UCSD-AML1 (cell line): ENCODE results near the gene IL6ST.
A peak's percentile ranks its signal among the peaks of the same experiment; 100 is the strongest.
"Not testable (repeated sequence)": the region's sequence is repeated elsewhere in the genome, so short reads cannot be mapped to it uniquely, and the experiment has no call there.

Experiments
- DNase-seq: peaks from one replicate; lab custom pipeline; 2025; ENCODE audit not compliant: unreplicated experiment; lab: John Stamatoyannopoulos, UW

Gene IL6ST

DNA sequence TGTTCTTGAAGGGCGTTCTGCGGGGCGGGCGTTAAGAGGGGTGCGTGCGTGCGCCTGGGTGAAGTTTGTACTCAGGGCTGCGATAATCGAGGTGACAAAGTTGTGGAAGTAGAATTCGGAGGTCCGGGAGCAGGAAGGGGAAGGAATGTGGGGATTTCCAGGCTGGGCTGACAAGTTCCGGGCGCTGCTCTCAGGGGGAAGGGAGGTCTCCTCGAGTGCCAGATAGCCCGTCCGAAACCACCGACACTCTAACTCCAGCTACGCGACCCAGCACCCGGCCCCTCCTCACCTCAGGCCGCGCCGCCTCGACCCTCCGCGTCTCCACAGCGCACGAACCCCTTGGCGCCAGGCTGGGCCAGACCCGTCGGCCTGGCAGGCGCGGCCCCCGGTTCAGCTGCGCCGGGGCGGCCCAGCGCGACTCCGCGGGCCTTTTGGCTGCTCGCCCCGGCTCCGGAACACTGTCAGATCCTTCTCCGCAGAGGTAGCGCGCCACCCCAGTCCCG, at the start of gene IL6ST:
IL6ST (minus strand) TSS at position 469 of the 503 bp plus-strand sequence. CDS start 18,685 bp downstream, outside the sequence.
- no peak for DNase-seq

DNA sequence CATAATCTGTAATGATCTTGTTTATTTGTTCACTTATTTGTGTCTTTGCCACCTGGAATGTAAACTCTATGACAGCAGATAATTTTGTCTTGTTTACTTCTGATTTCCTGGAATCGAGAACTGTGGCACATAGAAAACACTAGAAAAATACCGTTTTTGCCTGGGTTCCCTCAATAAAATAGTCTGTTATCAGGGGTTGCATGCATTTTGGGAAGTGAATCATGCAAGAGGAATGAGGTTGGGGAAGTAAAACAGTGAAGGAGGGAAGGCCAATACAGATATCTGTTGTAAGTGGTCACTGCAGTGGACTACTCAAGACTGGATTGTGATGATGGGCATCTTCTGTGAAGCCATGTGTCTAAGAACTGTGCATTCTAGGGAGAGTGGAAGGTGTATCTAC, 45.2 kb upstream of the IL6ST start:
- no peak for DNase-seq

DNA sequence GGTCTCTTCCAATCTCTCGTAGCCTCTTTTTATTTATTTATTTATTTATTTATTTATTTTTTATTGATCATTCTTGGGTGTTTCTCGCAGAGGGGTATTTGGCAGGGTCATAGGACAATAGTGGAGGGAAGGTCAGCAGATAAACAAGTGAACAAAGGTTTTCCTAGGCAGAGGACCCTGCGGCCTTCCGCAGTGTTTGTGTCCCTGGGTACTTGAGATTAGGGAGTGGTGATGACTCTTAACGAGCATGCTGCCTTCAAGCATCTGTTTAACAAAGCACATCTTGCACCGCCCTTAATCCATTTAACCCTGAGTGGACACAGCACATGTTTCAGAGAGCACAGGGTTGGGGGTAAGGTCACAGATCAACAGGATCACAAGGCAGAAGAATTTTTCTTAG, 43.4 kb upstream of the IL6ST start:
- not testable (repeated sequence) for DNase-seq

DNA sequence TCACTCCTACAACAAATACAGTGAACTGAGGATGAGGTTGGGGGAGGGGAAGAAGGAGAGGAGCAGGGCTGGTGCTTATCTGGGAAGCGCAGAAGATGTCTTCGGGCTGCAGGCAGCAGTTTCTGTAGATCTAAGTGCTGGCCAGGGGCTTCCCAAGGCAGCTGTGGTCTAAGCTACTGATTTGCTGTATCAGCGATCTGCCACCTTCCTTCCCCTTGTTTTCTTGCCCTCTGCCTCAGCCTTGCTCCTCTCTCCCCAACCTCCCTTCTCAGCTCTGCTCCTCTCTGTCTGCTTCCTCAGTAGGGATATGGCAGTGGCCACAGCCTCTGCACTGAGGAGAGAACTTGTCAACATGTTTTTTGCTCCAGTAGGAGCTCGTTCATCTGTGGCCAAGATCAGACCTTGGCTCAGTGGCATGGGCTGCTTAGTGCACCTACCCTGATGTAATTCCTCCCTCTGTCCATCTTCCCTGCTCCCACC, 42.8 kb upstream of the IL6ST start:
- DNase-seq, result peak; percentile 54

DNA sequence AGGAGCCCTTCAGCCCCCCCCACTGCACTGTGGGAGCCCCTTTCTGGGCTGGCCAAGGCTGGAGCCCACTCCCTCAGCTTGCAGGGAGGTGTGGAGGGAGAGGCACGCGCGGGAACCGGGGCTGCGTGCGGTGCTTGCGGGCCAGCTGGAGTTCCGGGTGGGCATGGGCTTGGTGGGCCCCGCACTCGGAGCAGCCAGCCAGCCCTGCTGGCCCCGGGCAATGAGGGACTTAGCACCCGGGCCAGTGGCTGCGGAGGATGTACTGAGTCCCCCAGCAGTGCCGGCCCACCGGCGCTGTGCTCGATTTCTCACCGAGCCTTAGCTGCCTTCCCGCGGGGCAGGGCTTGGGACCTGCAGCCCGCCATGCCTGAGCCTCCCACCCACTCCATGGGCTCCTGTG, 40.6 kb upstream of the IL6ST start:
- not testable (repeated sequence) for DNase-seq

DNA sequence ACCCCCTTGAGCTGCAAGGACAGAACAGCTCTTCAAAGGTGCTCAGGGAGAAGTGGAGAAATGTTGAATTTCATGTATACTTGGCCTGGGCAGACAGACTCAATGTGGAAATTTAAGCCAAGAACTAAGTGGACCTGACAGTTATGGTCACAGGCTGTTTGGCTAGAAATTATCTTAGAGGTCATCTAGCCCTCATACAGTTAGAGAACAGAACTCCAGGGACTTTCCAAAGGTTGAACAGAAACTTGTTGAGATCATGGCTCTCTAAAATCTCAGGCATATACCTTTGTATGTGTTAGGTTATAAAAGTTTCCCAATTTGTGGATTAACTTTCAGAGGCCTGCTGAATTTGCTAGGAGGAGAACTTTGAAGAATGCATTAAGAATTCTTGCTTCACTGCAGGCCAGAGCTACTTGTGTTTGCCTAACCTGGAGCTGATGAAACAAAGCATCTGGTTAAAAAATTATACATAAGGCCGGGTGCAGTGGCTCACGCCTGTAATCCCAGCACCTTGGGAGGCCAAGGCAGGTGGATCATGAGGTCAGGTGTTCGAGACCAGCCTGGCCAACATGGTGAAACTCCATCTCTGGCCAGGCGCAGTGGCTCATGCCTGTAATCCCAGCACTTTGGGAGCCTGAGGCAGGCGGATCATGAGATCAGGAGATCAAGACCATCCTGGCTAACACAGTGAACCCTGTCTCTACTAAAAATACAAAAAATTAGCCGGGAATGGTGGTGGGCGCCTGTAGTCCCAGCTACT, 35.3 kb upstream of the IL6ST start:
- DNase-seq, result not testable (repeated sequence)

DNA sequence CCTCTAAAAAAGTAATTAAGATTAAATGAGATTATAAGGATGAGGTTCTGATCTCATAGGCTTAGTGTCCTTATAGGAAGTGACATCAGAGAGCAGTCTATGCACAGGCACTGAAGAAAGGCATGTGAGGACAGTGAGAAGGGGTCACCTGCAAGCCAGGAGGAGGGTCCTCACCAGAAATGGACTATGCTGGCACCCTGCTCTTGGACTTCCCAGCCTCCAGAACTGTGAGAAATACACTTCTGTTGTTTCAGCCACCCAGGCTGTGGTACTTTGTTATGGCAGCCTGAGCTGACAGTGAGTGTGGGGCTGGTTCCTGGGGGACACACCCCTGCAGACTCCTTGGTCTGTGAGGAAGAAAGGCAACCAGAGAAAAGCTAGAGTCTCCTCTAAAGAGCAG, 34.7 kb upstream of the IL6ST start:
- no peak for DNase-seq

DNA sequence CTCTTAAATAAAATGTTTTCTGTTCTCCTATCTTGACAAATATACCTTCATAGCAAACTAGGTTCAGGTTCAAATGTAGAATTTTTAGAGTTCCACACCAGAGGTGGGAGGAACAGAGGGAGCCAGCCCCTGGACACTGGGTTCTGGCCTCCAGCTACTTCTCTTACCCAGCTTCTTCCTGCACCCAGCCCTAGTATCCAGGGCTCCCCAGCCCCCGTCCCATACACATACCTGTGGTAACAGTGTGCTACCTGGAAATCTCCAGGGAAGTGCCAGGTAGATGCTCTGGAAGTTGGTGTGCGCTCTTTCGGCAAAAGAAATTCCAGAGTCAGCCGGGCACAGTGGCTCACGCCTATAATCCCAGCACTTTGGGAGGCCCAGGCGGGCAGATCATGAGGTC, 33.9 kb upstream of the IL6ST start:
- no peak for DNase-seq

DNA sequence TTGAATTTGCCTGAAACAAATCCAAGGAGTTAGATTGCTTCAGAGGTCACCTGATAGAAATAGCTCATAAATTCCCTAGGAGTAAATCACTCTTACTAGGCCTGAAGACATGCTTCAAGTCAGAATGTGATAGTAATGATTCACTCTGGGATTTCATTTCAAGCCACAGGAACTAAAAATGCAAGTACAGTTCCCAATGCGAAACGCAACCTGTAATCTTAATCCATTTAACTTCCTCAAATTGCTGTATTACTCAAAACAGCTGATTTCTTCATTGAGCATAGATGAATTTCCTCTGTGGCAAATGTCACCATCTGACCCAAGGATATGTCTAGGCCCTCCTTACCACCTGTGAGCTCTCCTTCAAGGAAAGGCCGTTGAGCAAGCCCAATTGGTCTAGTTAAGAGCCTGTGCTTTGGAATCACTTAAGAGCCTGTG, 32.1 kb upstream of the IL6ST start:
- DNase-seq, result peak; percentile 11

DNA sequence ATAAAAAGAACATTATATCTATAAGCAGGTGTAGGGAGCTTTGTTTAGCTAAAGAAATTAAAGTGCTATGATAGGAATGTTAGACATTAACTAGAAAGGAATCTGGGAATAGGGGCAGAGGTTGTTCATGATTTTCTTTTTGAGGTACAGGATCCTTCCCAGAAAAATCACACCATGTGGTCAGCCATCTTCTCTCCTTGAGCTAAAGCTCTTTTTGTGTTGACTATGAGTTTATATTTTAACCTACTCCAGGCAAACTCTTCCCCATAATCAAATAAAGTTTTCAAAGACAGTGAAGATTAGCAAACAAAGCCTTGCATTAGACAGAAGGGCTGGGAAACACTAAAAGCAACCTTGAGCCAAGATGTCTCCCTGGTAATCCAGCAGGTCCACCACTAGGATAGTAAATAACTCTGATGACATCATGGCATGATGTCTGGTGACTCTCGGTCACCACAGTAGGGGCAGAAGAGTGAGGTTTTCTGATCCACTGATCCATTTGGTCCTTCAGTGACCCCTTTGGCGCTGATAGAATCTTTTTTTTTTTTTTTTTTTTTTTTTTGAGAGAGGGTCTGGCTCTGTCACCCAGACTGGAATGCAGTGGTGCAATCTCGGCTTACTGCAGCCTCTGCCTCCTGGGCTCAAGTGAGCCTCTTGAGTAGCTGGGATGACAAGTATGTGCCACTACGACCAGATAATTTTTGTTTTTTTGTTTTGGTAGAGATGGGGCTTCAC, 30.6 kb upstream of the IL6ST start:
- no peak for DNase-seq

DNA sequence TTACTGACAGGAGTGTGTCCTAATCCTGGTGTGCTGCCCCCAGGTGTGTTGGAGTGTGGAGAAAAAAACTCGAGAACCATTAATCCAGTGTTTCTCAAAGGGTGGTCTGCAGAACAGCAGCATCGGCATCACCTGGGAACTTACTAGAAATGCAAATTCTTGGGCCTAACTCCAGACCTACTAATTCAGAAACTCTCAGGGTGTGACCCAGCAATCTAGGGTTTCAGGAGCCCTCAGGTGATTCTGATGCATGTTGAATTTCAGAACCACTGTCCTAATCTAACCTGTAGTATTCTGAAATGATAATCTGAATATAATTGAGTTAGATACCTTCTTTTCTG, 30.0 kb upstream of the IL6ST start:
- no peak for DNase-seq

DNA sequence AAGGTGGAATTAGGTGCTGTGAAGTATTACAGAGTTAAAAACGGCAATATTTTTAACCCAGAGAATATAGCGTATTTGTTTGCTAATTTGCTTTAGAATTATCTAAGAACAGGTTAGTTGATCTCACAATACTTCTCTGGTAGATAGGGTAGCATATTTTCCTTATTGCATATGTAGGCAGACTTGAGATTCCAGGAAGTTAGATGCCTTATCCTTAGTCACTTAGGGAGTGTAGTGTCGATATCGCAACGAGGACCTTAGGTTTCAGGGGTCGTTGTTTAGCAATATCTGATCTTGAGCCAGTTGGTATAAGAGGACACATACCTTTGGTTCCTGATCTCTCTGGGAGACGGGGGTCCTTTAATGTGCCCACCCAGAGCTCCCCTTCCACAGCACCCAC, 28.5 kb upstream of the IL6ST start:
- no peak for DNase-seq

DNA sequence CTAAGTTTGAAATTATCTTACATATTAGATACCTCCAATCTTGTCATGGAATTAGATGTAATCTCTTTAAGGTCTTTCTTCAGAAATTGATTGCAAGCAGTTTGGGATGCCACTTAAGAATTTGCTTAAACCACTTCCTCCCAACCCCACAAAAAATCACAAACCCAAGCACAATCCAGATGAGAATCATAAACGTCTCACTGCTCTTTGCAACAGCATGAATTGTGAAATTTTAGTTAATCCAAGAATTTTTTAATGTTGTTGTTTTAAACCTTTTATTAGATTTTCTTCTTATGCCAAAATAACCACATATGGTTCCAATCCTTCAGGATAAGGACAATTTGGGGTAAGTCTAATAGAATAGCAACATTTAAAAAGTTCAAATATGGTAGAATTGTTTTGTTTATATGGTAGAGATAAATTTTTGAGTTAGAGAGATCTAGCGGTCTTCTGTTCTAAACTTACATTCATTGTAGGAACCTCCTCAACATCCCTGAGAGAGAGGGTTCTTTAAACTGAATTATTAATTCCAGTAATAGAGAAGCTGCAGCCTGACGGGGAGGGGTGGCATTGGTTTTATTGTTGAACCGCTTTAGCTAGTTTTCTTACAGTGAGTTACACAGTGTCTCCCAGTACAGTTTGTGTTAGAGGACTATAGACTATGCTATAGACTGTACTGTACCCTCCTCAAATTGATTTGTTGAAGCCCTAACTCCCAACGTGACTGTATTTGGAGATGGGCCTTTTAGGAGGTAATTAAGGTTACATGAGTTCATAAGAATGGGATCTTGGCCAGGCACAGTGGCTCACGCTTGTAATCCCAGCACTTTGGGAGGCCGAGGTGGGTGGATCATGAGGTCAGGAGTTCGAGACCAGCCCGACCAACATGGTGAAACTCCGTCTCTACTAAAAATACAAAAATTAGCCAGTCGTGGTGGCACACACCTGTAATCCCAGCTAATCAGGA, 24.8 kb upstream of the IL6ST start:
- DNase-seq, result no peak

DNA sequence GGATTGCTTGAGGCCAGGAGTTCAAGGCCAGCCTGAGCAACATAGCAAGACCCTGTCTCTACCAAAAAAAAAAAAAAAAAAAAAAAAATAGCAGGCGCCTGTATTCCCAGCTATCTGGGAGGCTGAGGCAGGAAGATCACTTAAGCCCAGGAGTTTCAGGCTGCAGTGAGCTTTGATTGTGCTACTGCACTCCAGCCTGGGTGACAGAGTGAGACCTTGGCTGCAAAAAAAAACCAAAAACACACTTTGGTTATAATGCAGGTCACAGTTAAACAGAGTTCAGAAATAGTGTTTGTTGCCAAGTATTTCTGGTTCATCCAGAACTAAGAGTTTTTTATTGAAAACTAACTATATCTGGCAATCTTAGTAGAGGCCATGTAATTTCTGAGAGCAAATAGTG, 24.1 kb upstream of the IL6ST start:
- DNase-seq, result no peak

DNA sequence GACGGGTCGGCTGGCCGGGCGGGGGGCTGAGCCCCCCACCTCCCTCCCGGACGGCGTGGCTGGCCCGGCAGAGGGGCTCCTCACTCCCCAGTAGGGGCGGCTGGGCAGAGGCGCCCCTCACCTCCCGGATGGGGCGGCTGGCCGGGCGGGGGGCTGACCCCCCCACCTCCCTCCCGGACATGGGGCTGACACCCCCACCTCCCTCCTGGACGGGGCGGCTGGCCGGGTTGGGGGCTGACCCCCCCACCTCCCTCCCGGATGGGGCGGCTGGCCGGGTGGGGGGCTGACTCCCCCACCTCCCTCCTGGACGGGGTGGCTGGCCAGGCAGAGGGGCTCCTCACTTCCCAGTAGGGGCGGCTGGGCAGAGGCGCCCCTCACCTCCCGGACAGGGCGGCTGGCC, 19.9 kb upstream of the IL6ST start:
- DNase-seq, result not testable (repeated sequence)

DNA sequence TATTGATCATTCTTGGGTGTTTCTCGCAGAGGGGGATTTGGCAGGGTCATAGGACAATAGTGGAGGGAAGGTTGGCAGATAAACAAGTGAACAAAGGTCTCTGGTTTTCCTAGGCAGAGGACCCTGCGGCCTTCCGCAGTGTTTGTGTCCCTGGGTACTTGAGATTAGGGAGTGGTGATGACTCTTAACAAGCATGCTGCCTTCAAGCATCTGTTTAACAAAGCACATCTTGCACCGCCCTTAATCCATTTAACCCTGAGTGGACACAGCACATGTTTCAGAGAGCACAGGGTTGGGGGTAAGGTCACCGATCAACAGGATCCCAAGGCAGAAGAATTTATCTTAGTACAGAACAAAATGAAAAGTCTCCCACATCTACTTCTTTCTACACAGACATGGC, 19.2 kb upstream of the IL6ST start:
- DNase-seq, result not testable (repeated sequence)

DNA sequence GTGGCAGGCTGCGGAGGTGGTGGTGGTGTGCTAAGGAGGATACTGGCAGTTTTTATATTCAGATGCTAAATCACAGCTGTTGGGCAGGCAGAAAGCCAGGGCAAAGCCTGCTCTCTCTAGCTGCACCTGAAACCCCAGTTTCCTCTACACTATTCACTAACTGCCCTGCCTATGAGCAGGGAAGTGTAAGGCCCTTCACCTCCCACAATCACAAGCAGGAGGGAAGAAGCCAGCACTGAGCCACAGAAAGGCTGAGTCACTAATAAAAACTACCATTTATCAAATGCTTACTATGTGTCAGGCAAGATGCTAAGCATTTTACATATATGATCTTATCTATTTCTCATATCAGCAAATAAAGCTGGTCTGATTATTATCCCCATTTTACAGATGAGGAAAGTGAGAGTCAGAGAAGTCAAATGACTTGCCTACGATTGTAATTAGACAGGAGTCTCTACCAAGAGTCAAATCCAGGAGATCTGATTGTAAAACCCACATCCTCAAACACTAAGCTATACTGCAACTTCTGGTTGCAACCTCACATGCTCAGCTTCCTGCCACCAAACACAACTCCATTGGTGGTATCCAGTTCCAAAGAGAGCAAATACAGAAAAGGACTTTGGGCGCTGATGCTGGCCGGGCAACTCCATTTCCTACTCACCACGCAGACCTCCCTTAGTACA, 17.7 kb upstream of the IL6ST start:
- peak; percentile 22 for DNase-seq

DNA sequence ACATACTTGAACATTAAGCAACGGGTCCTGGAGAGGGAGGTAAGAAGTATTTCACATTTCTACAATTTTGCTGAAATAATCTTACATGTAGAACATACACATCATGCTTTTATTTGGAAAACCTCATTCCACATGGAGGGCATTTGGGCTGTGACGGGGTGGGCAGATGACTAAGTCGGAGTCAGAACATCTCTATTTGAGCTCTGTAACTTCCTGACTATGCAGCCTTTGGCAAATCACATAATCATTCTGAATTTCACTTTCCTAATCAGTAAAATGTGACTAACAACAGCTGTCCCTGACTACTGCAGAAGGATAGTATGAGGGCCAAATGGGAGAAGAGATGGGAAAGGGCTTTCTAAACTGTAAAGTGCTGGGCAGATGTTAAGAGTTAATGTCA, 17.1 kb upstream of the IL6ST start:
- DNase-seq, result no peak

DNA sequence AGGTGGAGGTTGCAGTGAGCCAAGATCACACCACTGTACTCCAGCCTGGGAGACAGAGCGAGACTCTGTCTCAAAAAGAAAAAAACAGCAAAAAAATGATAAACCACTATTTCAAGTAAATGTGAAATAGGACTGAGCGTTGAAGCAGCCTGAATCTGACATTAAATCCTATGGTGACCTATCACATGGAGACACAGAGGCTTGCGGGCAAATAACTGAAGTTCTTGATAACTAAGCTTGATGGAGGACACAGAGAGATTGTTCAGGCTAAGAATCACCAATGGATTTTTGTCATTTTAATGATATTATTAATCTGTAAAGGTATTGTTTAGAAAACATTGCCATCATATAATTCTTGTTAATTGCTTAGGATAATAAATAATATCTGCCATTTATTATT, 15.7 kb upstream of the IL6ST start:
- DNase-seq, result no peak

DNA sequence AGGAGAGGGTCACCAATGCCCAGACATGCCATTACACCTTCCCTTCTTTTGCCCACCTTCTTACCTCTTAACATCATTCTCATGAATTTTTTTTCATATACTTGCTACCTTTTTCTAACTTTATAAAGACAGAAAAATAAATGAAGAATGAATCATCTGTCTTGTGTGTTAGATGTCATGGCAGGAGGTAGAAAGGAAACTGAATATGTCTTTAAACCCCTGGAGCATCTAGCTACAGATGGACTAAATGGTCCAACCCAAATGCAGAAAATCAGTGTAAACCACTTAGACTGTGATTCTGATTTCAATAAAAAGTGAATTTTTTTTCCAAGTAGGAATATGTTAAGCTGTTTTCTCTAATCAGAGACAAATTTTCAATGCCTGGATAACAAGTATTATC, 11.8 kb upstream of the IL6ST start:
- DNase-seq, result no peak

DNA sequence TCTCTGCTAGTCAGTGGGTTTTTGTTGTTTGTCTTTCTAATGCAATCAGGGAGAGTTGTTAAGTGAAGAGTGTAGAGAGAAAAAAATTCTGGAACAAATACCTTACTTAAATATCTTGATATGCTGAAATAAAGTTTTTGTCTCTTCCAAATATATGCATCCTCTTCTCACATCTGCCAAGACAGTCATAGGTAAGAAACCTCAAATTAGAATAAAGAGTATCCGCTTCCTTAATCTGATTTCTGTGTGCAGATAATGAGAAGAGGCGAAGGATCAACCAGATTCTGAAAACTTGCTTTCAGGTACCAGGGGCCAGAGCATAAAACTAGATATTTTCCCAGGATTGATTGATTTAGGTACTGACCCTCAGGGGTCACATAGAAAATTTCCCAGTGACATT, 11.3 kb upstream of the IL6ST start:
- DNase-seq, result no peak
